Ramos (cell line): ENCODE data around the gene ACBD7.

ENCODE experiments used
- in situ Hi-C: fragments of 300-500 bp; cut with MboI; formaldehyde crosslinking; loops from one replicate; pipeline ENCODE4 v1.14.3; 2022; ENCODE audit warnings: low sequenced_read_pairs; ENCODE audit not compliant: unreplicated experiment

Gene ACBD7

DNA sequence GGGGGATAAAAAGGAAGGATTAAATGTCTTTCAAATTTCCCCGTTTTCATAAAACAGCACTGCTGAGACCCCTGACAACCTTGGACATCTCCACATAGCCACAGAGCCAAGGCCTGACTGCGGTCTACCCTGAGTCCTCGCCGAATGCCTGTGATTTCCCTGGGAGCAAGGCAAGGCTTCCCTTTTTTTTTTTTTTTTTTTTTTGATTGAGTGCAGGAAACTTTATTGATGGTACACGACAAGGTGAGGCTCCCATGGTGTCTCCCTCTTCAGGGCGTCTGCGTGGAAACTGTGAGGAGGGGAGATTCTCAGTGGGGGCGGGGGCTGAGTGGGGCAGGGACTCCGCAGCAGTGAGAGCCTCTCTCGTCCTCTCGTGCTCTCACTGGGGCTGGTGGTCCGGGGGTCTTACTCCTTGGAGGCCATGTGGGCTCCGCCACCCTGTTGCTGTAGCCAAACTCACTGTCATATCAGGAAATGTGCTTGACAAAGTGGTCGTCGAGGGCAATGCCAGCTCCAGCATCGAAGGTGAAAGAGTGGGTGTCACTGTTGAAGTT, 4.4 kb upstream of the ACBD7 start:
- in situ Hi-C loops, result no loop called here

DNA sequence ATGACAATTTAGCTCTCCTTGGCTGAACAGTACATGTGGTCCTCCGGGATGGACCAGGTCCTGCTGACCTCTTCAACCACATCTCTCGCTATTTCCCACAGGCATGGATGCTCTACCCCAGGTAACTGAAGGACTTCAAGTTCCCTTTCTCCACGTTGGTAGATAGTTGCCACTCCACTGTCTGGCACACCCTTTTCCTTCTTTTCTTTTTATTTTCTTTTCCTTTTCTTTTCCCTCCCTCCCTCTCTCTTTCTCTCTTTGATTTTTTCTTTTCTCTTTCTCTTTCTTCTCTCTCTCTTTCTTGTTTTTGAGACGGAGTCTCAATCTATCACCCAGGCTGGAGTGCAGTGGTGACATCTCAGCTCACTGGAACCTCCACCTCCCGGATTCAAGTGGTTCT, 2.8 kb upstream of the ACBD7 start:
- in situ Hi-C loops, result no loop called here

DNA sequence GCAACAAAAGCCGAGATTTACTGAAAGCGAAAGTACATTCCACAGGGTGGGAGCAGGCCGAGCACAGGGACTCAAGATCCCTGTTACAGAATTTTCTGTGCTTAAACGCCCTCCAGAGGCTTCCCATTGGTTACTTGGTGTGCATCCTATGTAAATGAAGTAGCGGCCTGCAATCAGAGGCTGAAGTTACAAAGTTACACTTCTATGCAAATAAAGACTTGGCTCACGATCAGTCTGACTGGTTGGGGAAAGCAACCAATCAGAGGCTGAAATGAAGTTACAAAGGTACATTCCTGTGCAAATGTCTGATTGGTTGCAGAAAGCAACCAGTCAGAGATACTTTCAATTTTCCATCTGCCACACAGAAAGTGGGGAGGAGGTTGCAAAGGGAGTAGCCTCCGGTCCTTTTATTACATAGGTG, 4.1 kb downstream of the ACBD7 start:
- in situ Hi-C loops, result no loop called here

DNA sequence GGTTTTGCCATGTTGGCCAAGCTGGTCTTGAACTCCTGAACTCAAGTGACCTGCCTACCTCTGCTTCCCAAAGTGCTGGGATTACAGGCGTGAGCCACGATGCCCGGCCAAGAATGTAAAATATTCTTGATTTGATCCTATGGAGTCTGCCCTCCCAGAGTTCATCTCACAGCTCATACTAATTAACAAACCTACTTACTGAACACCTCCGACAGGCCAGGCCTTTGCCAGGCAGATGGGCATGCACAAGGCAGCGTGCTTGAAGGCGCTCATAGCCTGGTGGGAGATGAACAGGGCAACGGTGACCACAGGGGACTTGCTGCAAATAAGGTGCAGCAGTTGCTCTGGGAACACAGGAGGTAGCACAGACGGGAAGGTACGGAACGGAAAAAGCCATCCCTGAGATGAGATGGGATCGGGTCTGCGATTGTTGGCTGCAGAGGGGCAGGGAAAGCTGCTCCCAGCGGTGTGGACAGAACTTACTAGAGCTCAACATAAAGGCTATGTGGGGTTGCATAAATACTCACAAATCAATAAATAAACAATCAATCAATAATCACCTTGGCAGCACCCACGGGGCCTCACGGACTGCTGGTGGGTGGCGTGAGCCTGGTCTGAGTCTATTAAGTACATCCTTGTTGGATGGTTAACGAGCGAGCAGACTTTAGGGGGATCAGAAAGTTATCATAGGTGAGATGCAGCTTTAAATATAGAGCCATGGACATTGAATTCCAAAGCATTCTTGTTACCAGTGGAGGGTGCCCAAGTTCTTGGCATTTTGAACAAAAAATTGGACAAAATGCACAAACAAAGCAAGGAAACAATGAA, 4.7 kb downstream of the ACBD7 start:
- in situ Hi-C loops, result no loop called here

DNA sequence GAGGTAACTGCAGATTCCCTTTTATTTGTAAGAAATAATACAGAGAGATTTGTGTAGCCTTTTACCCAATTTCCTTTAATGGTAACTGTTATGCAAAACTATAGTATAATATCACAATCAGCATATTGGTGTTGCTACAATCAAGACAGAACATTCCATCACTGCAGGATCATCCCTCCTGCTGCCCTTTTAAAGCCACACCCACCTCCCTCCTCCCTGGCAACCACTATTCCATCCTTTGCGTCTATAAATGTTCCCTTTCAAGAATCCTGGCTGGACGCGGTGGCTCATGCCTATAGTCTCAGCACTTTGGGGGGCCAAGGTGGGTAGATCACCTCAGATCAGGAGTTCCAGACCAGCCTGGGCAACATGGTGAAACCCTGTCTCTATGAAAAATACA, 13.2 kb downstream of the ACBD7 start:
- in situ Hi-C loops, result no loop called here

DNA sequence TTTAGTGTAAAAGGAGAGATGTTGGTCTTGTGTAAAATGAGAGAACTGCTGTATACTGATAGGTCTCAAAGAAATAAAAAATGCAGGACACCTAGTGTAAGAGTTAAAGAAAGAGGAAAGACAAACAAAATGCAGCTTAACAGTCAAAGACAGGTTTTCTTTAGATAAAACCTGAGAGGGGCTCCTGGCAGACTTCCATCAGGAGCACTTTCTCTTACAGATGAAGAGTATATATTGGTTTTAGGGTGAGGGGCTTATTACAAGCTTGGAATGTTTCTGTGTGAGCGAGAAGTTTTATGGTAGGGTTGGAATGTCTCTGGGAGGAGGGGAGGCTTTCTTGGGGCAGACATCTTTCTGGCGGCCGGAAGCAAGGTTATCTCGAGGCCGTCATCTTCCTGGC, 16.2 kb downstream of the ACBD7 start:
- in situ Hi-C loops, result no loop called here

DNA sequence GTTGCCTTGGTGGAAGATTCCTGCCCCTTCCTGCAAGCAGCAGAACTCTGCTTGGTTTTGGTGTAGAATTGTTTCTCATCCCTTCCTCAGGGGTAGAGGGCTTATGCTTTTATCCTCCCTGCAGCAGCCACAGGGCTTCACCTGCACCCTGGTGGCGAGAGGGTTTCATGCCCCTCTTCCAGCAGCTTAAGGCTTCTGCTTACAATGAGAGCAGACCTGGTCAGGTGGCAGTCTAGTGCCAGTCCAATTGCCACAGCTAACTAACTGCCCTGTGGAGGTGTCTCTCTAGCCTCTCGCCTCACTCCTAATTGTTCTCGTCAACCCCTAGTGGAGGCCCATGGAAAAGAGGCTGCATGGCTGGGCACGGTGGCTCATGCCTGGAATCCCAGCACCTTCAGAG, 19.3 kb downstream of the ACBD7 start:
- in situ Hi-C loops, result no loop called here

DNA sequence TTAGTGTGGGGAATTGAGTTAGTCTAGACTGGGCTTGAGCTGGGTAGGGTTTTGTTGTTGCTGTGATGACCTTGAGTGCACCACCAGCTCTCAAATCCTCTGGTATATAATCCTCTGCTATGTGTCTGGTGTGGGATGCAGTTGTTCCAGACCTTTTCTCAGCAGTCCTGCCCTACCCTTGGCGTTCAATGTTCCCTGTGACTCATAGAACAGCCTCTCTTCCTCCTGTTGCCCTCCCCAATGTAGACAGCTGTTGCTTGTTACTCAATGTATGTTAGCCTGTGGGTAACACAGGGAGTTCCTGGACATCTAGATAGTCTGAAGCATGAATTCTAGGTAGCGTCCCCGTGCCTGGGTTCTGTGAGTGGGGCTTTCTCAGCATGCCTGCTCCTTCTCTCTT, 19.8 kb downstream of the ACBD7 start:
- in situ Hi-C loops, result no loop called here

DNA sequence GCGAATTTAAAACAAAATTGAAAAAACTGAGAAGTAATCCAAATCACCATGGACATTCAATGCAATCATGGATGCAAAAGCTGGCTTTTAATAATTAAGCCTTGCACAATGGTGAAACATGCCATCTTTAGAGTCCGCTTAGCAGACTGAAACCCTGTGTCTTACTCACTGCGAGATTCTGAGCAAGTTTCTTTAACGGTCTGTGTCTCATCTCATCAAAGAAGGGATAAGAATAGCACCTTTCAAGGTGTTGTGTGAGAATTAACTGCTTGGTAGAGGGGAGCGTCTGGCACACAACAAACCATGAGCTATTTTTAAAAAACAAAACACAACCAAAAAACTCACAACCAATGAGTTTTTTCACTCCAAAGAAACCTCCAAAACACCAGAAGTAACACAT, 21.4 kb downstream of the ACBD7 start:
- in situ Hi-C loops, result no loop called here

DNA sequence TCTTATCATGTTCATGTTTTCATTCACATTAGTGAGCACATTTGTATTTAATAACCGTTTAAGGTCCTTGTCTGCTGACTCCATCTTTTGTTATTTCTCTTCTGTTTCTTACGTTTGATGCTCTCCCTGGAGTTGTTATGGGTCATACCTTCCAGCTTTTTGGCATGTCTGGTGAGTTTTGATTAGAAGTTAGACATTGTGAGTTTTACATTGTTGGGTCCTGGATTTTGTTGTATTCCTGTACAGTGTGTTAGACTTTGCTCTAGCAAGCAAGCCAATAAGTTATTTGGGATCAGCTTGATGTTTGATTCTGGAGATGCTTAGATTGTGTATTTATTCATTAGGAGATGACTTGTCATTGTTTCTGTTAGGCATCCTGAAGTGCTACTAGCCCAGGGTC, 27.9 kb downstream of the ACBD7 start:
- in situ Hi-C loops, result no loop called here

DNA sequence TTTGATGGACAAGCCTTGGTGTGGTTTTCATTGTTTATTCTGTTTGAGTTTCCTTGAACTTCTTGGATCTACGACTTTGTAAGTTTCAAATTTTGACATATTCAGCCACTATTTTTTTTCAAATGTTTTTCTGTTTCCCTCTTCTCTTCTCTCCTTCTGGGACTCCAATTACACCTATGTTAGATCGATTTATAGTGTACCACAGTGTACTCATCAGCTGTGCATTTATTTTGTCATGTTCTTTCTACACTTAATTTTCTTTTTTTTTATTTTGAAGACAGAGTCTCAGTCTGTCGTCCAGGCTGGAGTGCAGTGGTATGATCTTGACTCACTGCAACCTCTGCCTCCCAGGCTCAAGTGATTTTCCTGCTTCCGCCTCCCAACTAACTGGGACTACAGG, 28.7 kb downstream of the ACBD7 start:
- in situ Hi-C loops, result no loop called here

DNA sequence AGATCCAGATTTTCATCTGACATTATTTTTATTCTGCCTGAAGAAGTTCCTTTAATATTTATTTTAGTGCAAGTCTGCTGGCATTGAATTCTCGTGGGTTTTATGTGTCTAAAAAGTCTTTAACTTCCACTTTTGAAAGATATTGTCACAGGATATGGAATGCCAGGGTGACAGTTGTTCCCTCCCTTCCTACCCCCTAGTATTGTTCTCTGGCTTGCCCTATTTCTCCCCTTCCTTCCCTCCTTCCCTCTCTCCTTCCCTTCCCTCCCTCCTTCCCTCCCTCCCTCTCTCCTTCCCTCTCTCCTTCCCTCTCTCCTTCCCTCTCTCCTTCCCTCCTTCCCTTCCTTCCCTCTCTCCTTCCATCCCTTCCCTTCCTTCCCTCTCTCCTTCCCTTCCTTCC, 29.9 kb downstream of the ACBD7 start:
- in situ Hi-C loops, result no loop called here

DNA sequence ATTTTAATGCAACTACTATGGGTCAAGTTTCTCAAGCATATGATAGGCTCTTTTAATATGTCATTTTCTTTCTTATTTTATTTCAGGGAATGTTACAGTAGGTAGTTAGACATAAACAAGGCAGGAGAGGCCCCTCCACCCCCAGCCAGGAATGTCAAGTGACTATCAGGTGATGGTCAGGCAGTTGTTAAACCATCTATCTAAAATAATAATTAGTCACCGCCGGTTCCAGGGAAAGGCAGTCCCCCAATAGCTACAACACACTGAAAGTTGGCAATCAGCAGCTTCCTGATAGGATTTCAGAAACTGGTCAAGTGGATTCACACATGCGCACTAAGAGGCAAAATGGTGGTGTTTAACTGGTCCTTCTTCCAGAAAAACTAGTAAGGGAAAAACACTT, 35.5 kb downstream of the ACBD7 start:
- in situ Hi-C loops, result no loop called here

DNA sequence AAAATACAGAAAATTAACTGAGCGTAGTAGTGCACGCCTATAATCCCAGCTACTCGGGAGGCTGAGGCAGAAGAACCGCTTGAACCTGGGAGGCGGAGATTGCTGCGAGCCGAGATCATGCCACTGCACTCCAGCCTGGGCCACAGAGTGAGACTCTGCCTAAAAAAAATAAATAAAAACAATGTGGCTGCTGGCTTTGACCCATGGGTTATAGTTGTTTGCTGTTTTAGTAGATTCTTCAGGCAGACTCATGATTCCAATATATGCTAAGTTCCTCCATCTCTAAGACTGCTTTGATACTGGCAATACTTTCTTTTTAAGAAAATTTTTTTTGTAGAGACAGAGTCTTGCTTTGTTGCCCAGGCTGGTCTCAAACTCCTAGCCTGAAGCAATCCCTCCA, 36.5 kb downstream of the ACBD7 start:
- in situ Hi-C loops, result no loop called here

DNA sequence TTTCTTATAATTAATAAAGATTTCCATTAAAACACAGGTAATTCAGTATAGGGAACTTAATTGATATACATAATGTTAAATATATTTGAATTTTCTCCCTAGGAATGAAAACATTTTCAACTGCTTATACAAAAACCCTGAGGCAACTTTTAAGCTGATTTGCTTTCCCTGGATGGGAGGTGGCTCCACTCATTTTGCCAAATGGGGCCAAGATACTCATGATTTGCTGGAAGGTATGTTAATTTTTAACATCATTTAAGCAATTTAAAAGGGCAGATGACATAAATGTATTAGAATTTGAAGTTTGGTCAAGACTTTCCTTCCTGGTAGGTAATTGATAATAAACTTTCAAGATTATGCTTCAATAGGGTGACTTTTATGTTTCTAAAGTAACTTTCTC, 39.0 kb downstream of the ACBD7 start:
- in situ Hi-C loops, result no loop called here

DNA sequence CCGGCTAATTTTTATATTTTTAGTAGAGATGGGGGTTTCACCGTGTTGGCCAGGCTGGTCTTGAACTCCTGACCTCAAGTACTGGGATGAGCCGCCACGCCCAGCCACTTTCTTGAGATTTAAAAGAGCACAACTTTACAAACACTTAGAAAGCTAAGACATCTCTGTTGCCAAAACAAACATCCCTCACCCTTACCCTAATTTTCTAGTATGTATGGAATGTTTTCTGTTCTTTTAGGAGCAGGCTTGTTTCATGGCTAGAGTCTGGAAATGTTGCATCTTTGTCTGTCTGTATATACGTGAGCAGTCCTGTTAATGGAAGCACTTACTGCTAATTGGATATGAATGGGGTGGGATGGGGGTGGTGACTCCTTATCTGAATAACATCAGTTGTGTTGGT, 42.0 kb downstream of the ACBD7 start:
- in situ Hi-C loops, result no loop called here

DNA sequence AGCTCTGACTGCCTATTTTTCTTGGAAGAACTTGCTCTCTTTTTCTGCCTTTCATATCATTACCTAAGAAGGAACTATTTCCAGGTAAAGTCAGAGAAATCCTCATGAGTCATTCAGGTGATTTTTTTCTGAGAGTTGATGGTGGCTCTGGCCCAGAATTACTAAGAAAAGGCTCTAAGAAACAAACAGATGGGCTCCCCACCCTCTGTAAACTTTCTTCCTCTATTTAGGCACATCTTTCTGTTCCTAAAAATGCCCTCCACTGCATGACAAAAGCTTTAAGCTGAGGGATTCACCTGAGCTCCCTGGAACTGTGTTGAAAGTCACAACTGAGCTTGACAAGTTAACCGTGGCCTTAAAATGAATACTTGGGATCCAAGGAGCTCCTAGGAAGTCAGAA, 43.2 kb downstream of the ACBD7 start:
- in situ Hi-C loops, result no loop called here

DNA sequence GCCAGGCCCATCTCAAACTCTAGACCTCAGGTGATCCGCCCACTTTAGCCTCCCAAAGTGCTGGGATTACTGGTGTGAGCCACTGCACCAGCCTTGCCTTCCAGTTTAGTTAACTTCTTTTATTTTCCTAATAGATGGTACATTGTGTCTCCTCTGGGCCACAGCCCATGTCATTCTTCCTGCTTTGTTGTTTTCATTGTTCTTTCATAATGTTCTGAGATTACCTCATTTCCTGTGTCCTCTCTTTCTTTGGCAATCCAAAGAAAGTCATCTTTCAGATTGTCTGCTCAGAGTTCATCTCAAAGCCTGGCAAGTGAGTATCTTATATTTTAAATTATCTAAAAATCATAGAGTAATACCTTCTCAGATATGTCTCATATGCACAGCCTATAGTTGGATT, 44.9 kb downstream of the ACBD7 start, which contains the start of gene OLAH:
TSS of gene OLAH (plus strand) at position 270 of the 400 bp plus-strand sequence. CDS start 3,346 bp downstream, outside the sequence.
- in situ Hi-C loops, result no loop called here

DNA sequence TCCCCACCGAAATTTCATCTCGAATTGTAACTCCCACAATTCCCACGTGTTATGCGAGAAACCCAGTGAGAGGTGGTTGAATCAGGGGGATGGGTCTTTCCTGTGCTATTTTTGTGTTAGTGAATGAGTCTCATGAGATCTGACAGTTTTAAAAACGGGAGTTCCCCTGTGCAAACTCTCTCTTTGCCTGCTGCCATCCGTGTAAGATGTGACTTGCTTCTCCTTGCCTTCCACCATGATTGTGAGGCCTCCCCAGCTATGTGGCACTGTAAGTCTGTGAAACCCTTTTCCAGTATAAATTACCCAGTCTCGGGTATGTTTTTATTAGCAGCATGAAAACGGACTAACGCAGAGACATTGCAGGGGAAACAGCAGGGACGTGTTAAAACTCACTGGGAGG, 50.2 kb downstream of the ACBD7 start:
- in situ Hi-C loops, result no loop called here

DNA sequence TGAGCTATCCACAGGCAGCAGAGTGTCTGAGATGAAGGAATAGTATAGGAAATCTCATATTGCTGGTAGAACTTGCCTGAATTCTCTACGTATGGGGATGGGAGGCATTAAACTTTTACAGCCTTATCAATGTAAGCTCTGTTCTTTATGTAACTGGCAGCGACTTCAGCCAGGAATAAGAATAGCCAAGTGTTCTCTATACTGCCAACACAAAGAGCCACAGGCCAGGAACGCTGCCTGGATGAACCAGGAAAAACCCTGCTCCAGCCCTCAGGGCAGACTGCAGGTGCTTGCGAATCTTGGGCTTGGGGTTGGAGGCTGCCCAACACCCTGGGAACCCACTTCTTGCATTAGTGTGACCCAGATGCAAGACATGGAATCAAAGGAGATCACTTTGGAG, 50.9 kb downstream of the ACBD7 start:
- in situ Hi-C loops, result no loop called here

DNA sequence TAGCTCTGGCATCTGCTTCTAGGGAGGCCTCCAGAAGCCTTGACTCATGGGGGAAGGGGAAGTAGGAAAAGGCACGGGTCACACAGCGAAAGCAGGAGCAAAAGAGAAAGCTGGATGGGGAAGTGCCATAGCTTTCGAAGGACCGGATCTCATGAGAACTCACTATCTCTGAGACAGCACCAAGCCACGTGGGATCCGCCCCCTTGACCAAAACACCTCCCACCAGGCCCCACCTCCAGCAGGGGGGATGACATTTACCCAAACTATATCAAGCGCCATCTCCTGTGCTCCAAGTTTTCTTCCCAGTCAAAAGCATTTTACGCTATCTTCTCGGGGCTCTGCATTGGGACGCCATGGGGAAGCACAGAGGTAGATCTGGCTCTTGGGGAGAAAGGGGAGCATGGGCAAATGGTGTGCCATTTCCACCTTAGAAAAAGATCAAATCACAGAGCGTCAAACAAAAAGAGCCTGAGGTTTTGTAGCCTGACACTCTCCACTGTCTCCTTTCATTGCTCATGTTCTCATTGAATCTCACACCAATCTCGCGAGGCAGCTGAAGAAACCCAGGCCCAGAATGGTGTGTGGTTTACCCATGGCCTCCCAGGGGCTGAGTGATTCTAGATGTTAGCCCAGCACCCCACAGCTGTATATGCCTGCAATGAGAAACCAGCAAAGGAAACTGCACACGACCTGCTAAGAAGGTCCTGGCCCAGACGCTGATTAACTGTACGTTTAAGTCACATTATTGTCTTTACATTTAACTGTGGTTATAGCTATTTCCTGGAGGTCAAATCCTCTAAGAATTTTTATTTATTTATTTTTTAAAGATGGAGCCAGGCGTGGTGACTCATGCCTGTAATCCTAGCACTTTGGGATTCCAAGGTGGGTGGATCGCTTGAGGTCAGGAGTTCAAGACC, 52.9 kb downstream of the ACBD7 start:
- in situ Hi-C loops, result no loop called here
